Activated CD8-positive, alpha-beta memory T cell treated with anti-CD3 and anti-CD28 coated beads for 24 hours (primary cell): ENCODE results near the gene MYLK4.

Experiments
- DNase-seq: peaks from one replicate; pipeline ENCODE4 v3.0.0-alpha.2; 2020

MYLK4 gene

DNA sequence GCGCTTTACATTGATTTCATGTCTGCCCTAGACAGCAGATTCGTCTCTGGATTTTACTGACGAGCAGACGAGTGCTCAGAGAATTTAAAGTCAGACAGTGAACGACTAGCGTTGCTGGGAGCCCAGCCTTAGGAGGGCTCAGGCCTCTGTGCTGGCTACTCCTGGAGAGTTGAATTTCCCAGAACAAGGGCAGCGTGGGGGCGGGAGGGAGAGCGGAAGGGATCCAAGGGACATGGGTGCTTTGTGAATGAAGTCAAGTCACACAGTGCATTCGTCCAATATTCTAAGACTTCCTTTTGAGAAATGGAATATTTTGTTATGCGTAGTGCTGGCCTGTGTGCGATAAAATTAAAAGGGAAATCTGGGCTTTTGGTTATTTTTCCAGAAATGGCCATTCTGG, 126.5 kb downstream of the MYLK4 start:
- no peak for DNase-seq

- DNase-seq, result no peak
These were observed 127.4 kb downstream of the MYLK4 start for GRCh38 chr6:2623295-2623694.

- DNase-seq, result no peak
These were observed 128.1 kb downstream of the MYLK4 start for GRCh38 chr6:2622671-2623070.

DNA sequence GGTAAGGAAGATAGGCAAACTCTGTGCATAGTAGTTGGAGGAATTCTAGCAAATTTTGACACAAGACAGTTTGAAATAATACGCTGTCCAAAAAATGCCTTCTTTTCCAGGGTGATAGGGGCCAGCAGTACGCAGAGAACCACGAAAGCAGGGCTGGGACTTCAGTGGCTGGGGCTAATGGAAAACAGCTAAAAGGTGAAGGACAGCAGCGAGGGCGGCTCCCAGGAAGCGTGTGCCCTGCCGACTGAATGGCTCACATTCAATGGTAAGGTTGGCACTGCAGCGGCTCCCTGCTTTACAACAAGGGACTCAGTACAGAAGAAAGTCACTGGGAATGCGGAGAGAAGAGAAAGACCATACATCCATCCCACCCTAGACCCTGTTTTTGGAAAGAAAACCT, 131.1 kb downstream of the MYLK4 start:
- DNase-seq, result no peak

DNA sequence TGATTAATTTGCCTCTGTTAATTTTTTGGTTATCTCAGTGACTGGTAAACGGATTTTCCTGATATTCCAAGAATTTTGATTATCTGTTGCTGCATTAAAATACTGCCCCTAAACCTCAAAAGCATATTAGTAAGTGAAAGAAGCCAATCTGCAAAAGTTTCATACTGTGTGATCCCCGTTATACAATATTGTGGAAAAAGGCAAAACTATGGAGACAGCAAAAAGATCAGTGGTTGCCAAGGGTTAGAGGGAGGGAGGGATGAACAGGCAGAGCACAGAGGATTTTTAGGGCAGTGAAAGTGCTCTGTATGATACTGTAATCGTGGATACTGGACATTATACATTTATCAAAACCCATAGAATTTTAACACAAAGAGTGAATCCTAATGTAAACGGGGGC, 133.0 kb downstream of the MYLK4 start:
- DNase-seq, result no peak

- DNase-seq, result no peak
These were observed 133.9 kb downstream of the MYLK4 start for GRCh38 chr6:2616811-2617210.

GRCh38 chr6:2615251-2615650, 135.5 kb downstream of the MYLK4 start:
- no peak for DNase-seq

- DNase-seq, result no peak
These were observed 135.9 kb downstream of the MYLK4 start for GRCh38 chr6:2614846-2615245.

DNA sequence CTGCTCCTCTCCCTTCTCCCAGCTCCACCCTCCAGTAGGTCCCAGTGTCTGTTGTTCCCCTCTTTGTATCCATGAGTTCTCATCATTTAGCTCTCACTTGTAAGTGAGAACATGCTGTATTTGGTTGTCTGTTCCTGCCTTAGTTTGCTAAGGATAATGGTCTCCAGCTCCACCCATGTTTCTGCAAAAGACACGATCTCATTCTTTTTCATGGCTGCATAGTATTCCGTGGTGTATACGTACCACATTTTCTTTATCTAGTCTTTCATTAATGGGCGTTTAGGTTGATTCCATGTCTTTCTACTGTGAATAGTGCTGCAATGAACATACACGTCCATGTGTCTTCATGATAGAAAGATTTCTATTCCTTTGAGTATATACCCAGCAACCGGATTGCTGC, 136.6 kb downstream of the MYLK4 start:
- DNase-seq, result no peak
